A549 treated with GW870086 at 1 μM for 4 hours (cell line): ENCODE measurements around the gene PDF. TPM values are rescaled to one million over a fixed set of nuclear protein-coding genes. Genes with fewer than 3 reads are reported as not detected.

Experiments used
- total RNA-seq: library from RNA; stranded (reverse); fragments of 200-300 nt; extraction: Qiagen RNA extraction; gene quantifications from 5 replicates; pipeline ENCODE4 v1.2.3, GENCODE V29; 2022; ENCODE audit warnings: low read depth

Gene PDF
- 26.6 to 38.9 TPM (median 37.0 TPM) in 5 replicates for total RNA-seq

DNA sequence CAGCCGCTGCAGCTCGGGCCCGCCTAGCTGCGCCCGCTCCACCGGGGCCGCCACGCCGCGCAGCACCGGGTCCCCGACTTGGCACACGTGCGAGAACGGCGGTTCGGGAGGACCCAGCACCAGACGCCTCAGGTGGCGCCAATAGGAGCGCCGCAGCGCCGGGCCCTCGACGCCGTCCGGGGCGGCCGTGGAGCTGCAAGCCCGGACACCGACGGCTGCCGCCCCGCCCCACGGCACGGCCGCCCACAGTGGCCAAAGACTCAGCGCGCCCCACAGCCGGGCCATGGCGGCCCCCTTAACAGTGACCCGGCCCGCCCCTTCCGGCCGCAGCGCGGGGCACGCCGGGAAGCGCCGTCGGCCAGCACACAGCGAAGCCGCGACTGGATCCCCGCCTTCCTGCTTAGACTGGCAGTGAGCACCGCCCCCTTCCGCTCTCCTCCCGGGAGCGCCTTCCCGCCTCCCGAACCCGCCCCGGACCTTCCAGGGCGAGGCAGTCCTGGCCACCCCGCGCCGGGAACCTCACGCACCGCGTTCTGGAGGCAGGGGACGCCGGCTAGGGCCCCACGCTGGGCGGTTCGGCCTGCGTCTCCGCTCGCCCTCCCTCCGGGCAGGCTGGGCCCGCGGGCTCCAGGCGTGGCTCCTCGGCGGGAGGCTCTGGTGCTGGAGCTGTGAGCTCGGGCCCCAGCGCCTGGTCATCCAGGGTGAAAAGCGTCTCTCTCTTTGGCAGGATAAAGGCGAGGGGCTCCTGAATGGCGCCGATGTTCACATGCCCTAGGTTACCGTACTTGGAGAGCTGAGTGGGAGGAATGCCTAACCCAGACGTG, at the start of gene PDF:
TSS of gene PDF (minus strand) at position 303 of the 824 bp plus-strand sequence. CDS start at position 285, 18 bp downstream.

GRCh38 chr16:69351309-69352027, 21.1 kb upstream of the PDF start, which contains the start of gene TMED6:
TMED6 (minus strand) TSS chr16:69351786; CDS start chr16:69351753, 33 bp downstream.

GRCh38 chr16:69339289-69340094, 9.1 kb upstream of the PDF start, which contains the start of the genes COG8 and NIP7:
COG8 (minus strand) TSS chr16:69339564; CDS start chr16:69339552, 12 bp downstream.
NIP7 (plus strand) TSS chr16:69339772; CDS start chr16:69339830, 58 bp downstream.

DNA sequence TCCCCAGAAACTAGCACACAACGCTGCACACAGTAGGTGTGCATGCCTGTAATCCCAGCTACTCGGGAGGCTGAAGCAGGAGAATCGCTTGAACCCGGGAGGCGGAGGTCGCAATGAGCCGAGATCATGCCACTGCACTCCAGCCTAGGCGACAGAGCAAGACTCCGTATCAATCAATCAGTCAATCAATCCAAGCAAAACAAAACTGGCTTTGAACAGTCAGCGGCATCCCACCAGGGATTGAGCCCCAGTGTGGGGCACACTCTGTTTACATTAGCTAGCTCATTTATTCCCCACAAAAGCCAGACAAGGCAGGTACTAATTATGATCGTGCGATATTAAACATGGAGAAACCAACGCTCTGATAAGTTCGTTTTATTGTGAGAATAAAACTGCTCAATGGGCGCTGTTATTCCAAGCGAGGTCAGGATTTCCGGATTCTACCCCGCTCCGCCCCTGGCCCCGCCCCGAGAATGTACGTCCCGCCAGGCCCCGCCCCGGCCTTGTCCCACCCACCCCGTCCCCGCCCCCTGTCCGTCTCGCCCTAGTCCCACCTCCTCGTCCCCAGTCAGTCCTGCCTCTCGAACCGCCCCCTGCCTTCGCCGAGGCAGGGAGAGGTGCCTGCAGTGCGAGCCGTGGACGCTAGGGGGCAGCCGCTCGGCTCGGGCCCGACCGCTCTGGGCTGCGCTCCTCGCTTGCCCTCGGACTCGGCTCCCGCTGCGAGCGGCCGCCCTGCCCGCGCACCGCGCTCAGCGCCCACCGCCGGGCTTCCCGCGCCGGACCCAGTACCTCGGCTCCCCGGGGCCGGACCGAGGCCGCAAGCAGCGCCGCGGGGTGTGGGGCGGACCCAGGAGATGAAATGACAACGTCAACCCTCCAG, 19.5 kb downstream of the PDF start, which contains the start of gene VPS4A:
TSS of gene VPS4A (plus strand) at position 698 of the 880 bp plus-strand sequence. CDS start at position 860, 162 bp downstream.

Other genes starting within 250 kb of the PDF start
- 42.9 to 52.7 TPM (median 46.3 TPM) in 5 replicates for gene HAS3, start 224.9 kb downstream of the PDF start, total RNA-seq
- gene CHTF8, start 198.0 kb downstream of the PDF start, total RNA-seq: 102 to 124 TPM (median 119 TPM) in 5 replicates
- 80.3 to 86.0 TPM (median 84.1 TPM) in 5 replicates for gene UTP4, start 197.9 kb downstream of the PDF start, total RNA-seq
- gene SNTB2, start 143.4 kb downstream of the PDF start, total RNA-seq: 5.7 to 8.5 TPM (median 8.4 TPM) in 5 replicates
- gene VPS4A, start 19.2 kb downstream of the PDF start, total RNA-seq: 28.4 to 33.4 TPM (median 31.4 TPM) in 5 replicates
- 20.4 to 27.1 TPM (median 26.7 TPM) in 5 replicates for gene COG8, start 9.0 kb upstream of the PDF start, total RNA-seq
- 52.3 to 63.4 TPM (median 55.8 TPM) in 5 replicates for gene NIP7, start 9.2 kb upstream of the PDF start, total RNA-seq
- gene TMED6, start 21.2 kb upstream of the PDF start, total RNA-seq: not detected in 5 replicates
- gene TERF2, start 55.4 kb upstream of the PDF start, total RNA-seq: 20.3 to 24.1 TPM (median 22.7 TPM) in 5 replicates
- gene CYB5B, start 94.0 kb upstream of the PDF start, total RNA-seq: 210 to 242 TPM (median 233 TPM) in 5 replicates
- 3.5 to 8.0 TPM (median 6.1 TPM) in 5 replicates for gene NFAT5, start 235.4 kb upstream of the PDF start, total RNA-seq